BLaER1 (cell line): ENCODE results near the gene TPST1.

Experiments used
- H3K27ac ChIP-seq: shearing (Covaris generic); formaldehyde crosslinking; 2 replicates; pipeline ENCODE4 v1.8.1; 2022
- H3K27me3 ChIP-seq: shearing (Covaris generic); formaldehyde crosslinking; 2 replicates; pipeline ENCODE4 v1.8.1; 2022
- H3K36me3 ChIP-seq: shearing (Covaris generic); formaldehyde crosslinking; 2 replicates; pipeline ENCODE4 v1.8.1; 2022
- H3K4me1 ChIP-seq: shearing (Covaris generic); formaldehyde crosslinking; 2 replicates; pipeline ENCODE4 v1.8.1; 2022
- H3K4me2 ChIP-seq: shearing (Covaris generic); formaldehyde crosslinking; 2 replicates; pipeline ENCODE4 v1.8.1; 2022
- H3K4me3 ChIP-seq: shearing (Covaris generic); formaldehyde crosslinking; 2 replicates; pipeline ENCODE4 v1.8.1; 2022
- H3K9ac ChIP-seq: shearing (Covaris generic); formaldehyde crosslinking; 2 replicates; pipeline ENCODE4 v1.8.1; 2022
- H3K9me3 ChIP-seq: shearing (Covaris generic); formaldehyde crosslinking; 2 replicates; pipeline ENCODE4 v1.8.1; 2022
- H4K20me1 ChIP-seq: shearing (Covaris generic); formaldehyde crosslinking; 2 replicates; pipeline ENCODE4 v1.8.1; 2022
- Cebpa-rat ChIP-seq: shearing (Covaris generic); IDR thresholded peaks from 2 replicates; pipeline ENCODE4 v1.8.1; 2022

Gene TPST1

GRCh38 chr7:66188645-66189044 is 16.5 kb upstream of the TPST1 start:
- Histone ChIP-seq H3K27me3 (no peaks in the 10 kb centered on the region), H3K4me3 (no peak overlapping the region), H3K4me1 (peaks cover 17% of the 10 kb centered on the region), H3K9me3 (peaks cover 23% of the 10 kb centered on the region), H3K4me2 (no peak overlapping the region), H3K9ac (no peak overlapping the region), H3K27ac (no peak overlapping the region), H4K20me1 (no peaks in the 10 kb centered on the region), H3K36me3 (no peaks in the 10 kb centered on the region)
- no peak for TF ChIP-seq Cebpa-rat

GRCh38 chr7:66189695-66190503 is 15.2 kb upstream of the TPST1 start:
- no peak overlapping the region for H3K9ac ChIP-seq
- no peaks in the 10 kb centered on the region for H3K36me3 ChIP-seq
- peaks cover 23% of the 10 kb centered on the region for H3K9me3 ChIP-seq
- H3K27ac ChIP-seq, result no peak overlapping the region
- TF ChIP-seq Cebpa-rat, result no peak
- no peaks in the 10 kb centered on the region for H3K27me3 ChIP-seq
- H4K20me1 ChIP-seq, result no peaks in the 10 kb centered on the region
- no peak overlapping the region for H3K4me2 ChIP-seq
- peaks cover 4% of the 10 kb centered on the region for H3K4me1 ChIP-seq
- H3K4me3 ChIP-seq, result no peak overlapping the region

DNA sequence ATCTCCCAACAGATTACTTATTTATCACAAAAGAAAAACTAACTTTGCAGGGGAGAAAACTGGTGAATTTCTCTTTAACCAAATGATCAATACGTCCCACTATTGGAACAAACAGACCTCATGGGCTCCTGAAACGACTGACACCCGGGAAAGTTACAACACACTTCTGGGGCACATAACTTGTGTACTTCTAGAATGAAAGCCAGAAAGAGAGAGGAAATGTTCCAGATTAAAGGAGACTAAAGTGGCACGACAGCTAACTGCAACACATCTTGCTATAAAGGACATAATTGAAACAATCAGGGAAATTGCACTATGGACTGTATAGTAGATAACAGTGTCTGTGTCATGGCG is 14.7 kb upstream of the TPST1 start:
- no peak overlapping the region for H3K27ac ChIP-seq
- H4K20me1 ChIP-seq, result no peaks in the 10 kb centered on the region
- no peaks in the 10 kb centered on the region for H3K4me1 ChIP-seq
- no peak overlapping the region for H3K4me3 ChIP-seq
- no peak for TF ChIP-seq Cebpa-rat
- no peaks in the 10 kb centered on the region for H3K36me3 ChIP-seq
- H3K4me2 ChIP-seq, result no peak overlapping the region
- H3K9me3 ChIP-seq, result peaks cover 17% of the 10 kb centered on the region
- H3K9ac ChIP-seq, result no peak overlapping the region
- H3K27me3 ChIP-seq, result no peaks in the 10 kb centered on the region

GRCh38 chr7:66193146-66193725 is 11.9 kb upstream of the TPST1 start:
- Histone ChIP-seq H3K4me1 (no peaks in the 10 kb centered on the region), H3K9ac (no peak overlapping the region), H3K4me2 (no peak overlapping the region), H3K27ac (no peak overlapping the region), H4K20me1 (no peaks in the 10 kb centered on the region), H3K4me3 (no peak overlapping the region), H3K36me3 (no peaks in the 10 kb centered on the region), H3K27me3 (no peaks in the 10 kb centered on the region), H3K9me3 (no peaks in the 10 kb centered on the region)
- TF ChIP-seq Cebpa-rat, result no peak

- H3K27me3 ChIP-seq, result no peaks in the 10 kb centered on the region
- no peak for TF ChIP-seq Cebpa-rat
- no peak overlapping the region for H3K9ac ChIP-seq
- H3K27ac ChIP-seq, result no peak overlapping the region
- no peaks in the 10 kb centered on the region for H3K9me3 ChIP-seq
- H3K4me3 ChIP-seq, result no peak overlapping the region
- H3K4me2 ChIP-seq, result no peak overlapping the region
- H3K36me3 ChIP-seq, result no peaks in the 10 kb centered on the region
- H4K20me1 ChIP-seq, result no peaks in the 10 kb centered on the region
- H3K4me1 ChIP-seq, result no peaks in the 10 kb centered on the region
Measured at GRCh38 chr7:66198469-66198868, 6.7 kb upstream of the TPST1 start.

GRCh38 chr7:66198956-66199355 is 6.2 kb upstream of the TPST1 start:
- no peaks in the 10 kb centered on the region for H4K20me1 ChIP-seq
- TF ChIP-seq Cebpa-rat, result no peak
- H3K27me3 ChIP-seq, result no peaks in the 10 kb centered on the region
- H3K36me3 ChIP-seq, result no peaks in the 10 kb centered on the region
- no peaks in the 10 kb centered on the region for H3K9me3 ChIP-seq
- H3K27ac ChIP-seq, result no peak overlapping the region
- H3K4me1 ChIP-seq, result no peaks in the 10 kb centered on the region
- H3K4me3 ChIP-seq, result no peak overlapping the region
- no peak overlapping the region for H3K9ac ChIP-seq
- H3K4me2 ChIP-seq, result no peak overlapping the region

DNA sequence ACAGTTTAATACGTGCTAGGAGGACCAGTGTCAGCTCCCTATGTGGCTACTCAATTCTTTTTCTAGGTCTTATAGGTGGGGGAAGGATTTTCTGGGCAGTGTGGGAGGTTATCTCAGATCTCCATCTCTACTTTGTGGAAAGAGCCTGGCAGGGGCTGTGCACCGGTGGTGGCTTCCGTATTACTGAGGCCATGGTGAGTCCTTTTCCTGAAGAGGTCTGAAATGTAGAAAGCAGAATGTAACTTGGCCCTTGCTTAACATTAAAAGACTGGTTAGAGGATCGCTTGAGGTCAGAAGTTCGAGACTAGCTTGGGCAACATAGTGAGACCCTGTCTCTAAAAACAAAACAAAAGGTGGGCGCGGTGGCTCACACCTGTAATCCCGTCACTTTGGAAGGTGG is 2.7 kb upstream of the TPST1 start:
- H3K36me3 ChIP-seq, result no peaks in the 10 kb centered on the region
- H3K9me3 ChIP-seq, result no peaks in the 10 kb centered on the region
- H3K27me3 ChIP-seq, result no peaks in the 10 kb centered on the region
- H3K4me2 ChIP-seq, result no peak overlapping the region
- 0 out of 2 replicates have a peak, but pooled peaks cover 7% of the 10 kb centered on the region for H4K20me1 ChIP-seq
- H3K4me3 ChIP-seq, result no peak overlapping the region
- no peak overlapping the region for H3K9ac ChIP-seq
- no peak for TF ChIP-seq Cebpa-rat
- H3K27ac ChIP-seq, result no peak overlapping the region
- H3K4me1 ChIP-seq, result peaks cover 24% of the 10 kb centered on the region

- H3K9me3 ChIP-seq, result no peaks in the 10 kb centered on the region
- no peaks in the 10 kb centered on the region for H3K27me3 ChIP-seq
- peak overlapping the region; percentile 87 for H3K9ac ChIP-seq
- TF ChIP-seq Cebpa-rat, result no peak
- H4K20me1 ChIP-seq, result 0 out of 2 replicates have a peak, but pooled peaks cover 7% of the 10 kb centered on the region
- peaks cover 15% of the 10 kb centered on the region; the same call in 1 of the 2 replicates for H3K36me3 ChIP-seq
- H3K27ac ChIP-seq, result peak overlapping the region; percentile 84
- peaks cover 41% of the 10 kb centered on the region for H3K4me1 ChIP-seq
- peak overlapping the region; percentile 92 for H3K4me3 ChIP-seq
- H3K4me2 ChIP-seq, result peak overlapping the region; percentile 95
Measured at GRCh38 chr7:66205741-66206090, 582 bp downstream of the TPST1 start.

DNA sequence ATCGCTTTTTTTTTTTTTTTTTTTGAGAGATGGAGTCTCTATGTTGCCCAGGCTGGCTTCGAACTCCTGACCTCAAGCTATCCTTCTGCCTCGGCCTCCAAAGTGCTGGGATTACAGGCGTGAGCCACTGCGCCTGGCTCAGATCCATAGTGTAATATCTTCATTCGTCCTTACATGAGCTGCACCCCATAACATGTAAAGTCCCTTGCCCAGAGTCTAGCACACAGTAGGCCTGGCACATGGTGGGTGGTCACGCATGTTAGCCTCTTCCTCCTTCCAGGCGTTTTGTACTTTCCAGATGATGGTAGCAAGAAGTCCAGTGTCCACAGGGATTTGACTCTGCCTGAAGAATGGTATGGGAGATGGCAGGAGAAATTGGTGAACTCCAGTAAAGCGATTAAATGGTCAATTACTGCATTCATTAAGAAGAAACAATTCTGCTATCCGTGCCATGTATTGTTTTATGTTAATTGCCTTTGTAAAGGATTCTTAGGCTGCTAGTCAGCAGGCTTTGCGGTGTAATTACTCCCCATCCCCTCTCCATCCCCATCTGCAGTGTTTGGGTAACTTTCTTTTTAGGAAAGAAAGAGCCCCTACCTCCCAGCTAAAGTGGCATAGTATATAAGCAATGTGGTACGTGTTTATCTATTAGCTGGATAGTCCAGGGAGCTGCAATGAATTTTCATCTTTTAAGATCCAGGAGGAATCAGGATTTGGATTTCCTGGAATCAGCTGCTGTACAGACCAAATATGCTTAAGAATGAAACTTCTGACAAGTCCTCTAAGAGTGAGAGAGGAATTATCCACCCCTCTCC is 1.2 kb downstream of the TPST1 start:
- Histone ChIP-seq H3K4me2 (peak overlapping the region; percentile 95), H3K27ac (peak overlapping the region; percentile 84), H3K27me3 (no peaks in the 10 kb centered on the region), H3K4me3 (peak overlapping the region; percentile 92), H3K9me3 (no peaks in the 10 kb centered on the region), H3K4me1 (peaks cover 41% of the 10 kb centered on the region), H4K20me1 (0 out of 2 replicates have a peak, but pooled peaks cover 7% of the 10 kb centered on the region), H3K36me3 (peaks cover 16% of the 10 kb centered on the region; the same call in 1 of the 2 replicates), H3K9ac (peak overlapping the region; percentile 87)
- TF ChIP-seq Cebpa-rat, result no peak

GRCh38 chr7:66206934-66207240 is 1.8 kb downstream of the TPST1 start:
- Histone ChIP-seq H3K9me3 (no peaks in the 10 kb centered on the region), H3K4me2 (peak overlapping the region; percentile 95), H3K36me3 (peaks cover 16% of the 10 kb centered on the region; the same call in 1 of the 2 replicates), H3K9ac (peak overlapping the region; percentile 87; the same call in 1 of the 2 replicates), H3K4me1 (peaks cover 41% of the 10 kb centered on the region), H3K27ac (peak overlapping the region; percentile 28), H3K4me3 (peak overlapping the region; percentile 92), H4K20me1 (0 out of 2 replicates have a peak, but pooled peaks cover 7% of the 10 kb centered on the region), H3K27me3 (no peaks in the 10 kb centered on the region)
- no peak for TF ChIP-seq Cebpa-rat
